Adrenal gland (tissue), 5 donors: ENCODE data around the gene ENPP6.

Source experiments
- CTCF ChIP-seq, 6 experiments: fragments of 450-650 bp in 4 of 6; fragments of 200-600 bp in 2 of 6; sonication (generic) in 1 of 6; IDR thresholded peaks; 1 replicate in 5 of 6; 2 replicates in 1 of 6; pipeline versions ENCODE4 v1.5.1 to v1.8.0; 2016 to 2021; ENCODE audit warnings: antibody characterized with exemption in 6 of 6, mild to moderate bottlenecking in 2 of 6, moderate library complexity in 1 of 6
- POLR2A ChIP-seq, 2 donors: fragments of 450-650 bp; IDR thresholded peaks; one replicate each; pipeline ENCODE4 v1.6.1; 2017; ENCODE audit warnings: antibody characterized with exemption in 2 of 2, mild to moderate bottlenecking in 2 of 2, moderate library complexity in 1 of 2
- donor health status: DM: no; HTN: no; CAD: no.

GRCh38 chr4:184214931-184215330, 2.7 kb downstream of the ENPP6 start:
- TF ChIP-seq POLR2A (IDR thresholded peaks at IDR 0.05) = no peak
- no peak for TF ChIP-seq CTCF (IDR thresholded peaks at IDR 0.05)
